HFFc6 (cell line): ENCODE results near the gene ZBED2. TPM values are rescaled to one million over a fixed set of nuclear protein-coding genes. Genes with fewer than 3 reads are reported as not detected.

Source experiments
- DNase-seq: peaks from one replicate; pipeline ENCODE4 v3.0.0-alpha.2; 2018
- H3K27ac Mint-ChIP-seq: 2 replicates; pipeline ENCODE4 v1.8.0; 2020; ENCODE audit warnings: mild to moderate bottlenecking, mixed read lengths
- H3K27me3 Mint-ChIP-seq: 2 replicates; pipeline ENCODE4 v1.8.0; 2021; ENCODE audit warnings: mild to moderate bottlenecking, moderate library complexity, mixed read lengths; ENCODE audit not compliant: insufficient read depth
- H3K36me3 Mint-ChIP-seq: 2 replicates; pipeline ENCODE4 v1.8.0; 2021; ENCODE audit warnings: low read depth, mixed read lengths
- H3K4me1 Mint-ChIP-seq: 2 replicates; pipeline ENCODE4 v1.8.0; 2020; ENCODE audit warnings: low read depth, mixed read lengths
- H3K4me3 Mint-ChIP-seq: 2 replicates; pipeline ENCODE4 v1.8.0; 2020; ENCODE audit warnings: mild to moderate bottlenecking, moderate library complexity, mixed read lengths
- H3K9me3 Mint-ChIP-seq: 2 replicates; pipeline ENCODE4 v1.8.0; 2020; ENCODE audit warnings: mild to moderate bottlenecking, mixed read lengths
- CTCF ChIP-seq: fragments of 200-600 bp; sonication (generic); IDR thresholded peaks from 2 replicates; pipeline ENCODE4 v1.5.0; 2021; ENCODE audit warnings: antibody characterized with exemption, mild to moderate bottlenecking
- total RNA-seq, 6 experiments: library from RNA; stranded (reverse); fragmentation: NEBNext Ultra II Directional; extraction: Animal tissue kit (Norgen Biotek cat#: 25700); gene quantifications; 2 replicates in 1 of 6; 3 replicates in 5 of 6; pipeline ENCODE4 v1.2.3, GENCODE V29; 2021

The ZBED2 gene
- total RNA-seq, 6 experiments from 2014 or later, result 0.07 to 0.32 (median 0.20) TPM

- Mint-ChIP-seq H3K9me3 (no peaks in the 10 kb centered on the region), H3K36me3 (no peaks in the 10 kb centered on the region), H3K27ac (no peak overlapping the region), H3K4me1 (peaks cover 51% of the 10 kb centered on the region), H3K4me3 (no peak overlapping the region), H3K27me3 (no peaks in the 10 kb centered on the region)
- DNase-seq, result no peak
- no peak for TF ChIP-seq CTCF
These were observed 15.0 kb upstream of the ZBED2 start for GRCh38 chr3:111610189-111610588.

GRCh38 chr3:111609700-111610099, 14.6 kb upstream of the ZBED2 start:
- Mint-ChIP-seq H3K9me3 (no peaks in the 10 kb centered on the region), H3K27ac (no peak overlapping the region), H3K36me3 (no peaks in the 10 kb centered on the region), H3K4me1 (peaks cover 53% of the 10 kb centered on the region), H3K4me3 (no peak overlapping the region), H3K27me3 (no peaks in the 10 kb centered on the region)
- DNase-seq, result no peak
- TF ChIP-seq CTCF, result no peak

- no peaks in the 10 kb centered on the region for H3K9me3 Mint-ChIP-seq
- no peaks in the 10 kb centered on the region for H3K27me3 Mint-ChIP-seq
- no peaks in the 10 kb centered on the region for H3K36me3 Mint-ChIP-seq
- TF ChIP-seq CTCF, result no peak
- no peak overlapping the region for H3K4me3 Mint-ChIP-seq
- peaks cover 65% of the 10 kb centered on the region for H3K4me1 Mint-ChIP-seq
- no peak overlapping the region for H3K27ac Mint-ChIP-seq
- no peak for DNase-seq
These were observed 13.2 kb upstream of the ZBED2 start for GRCh38 chr3:111608383-111608782.

GRCh38 chr3:111607240-111607920, 12.2 kb upstream of the ZBED2 start:
- Mint-ChIP-seq H3K27me3 (no peaks in the 10 kb centered on the region), H3K4me1 (peaks cover 65% of the 10 kb centered on the region), H3K9me3 (no peaks in the 10 kb centered on the region), H3K36me3 (no peaks in the 10 kb centered on the region), H3K4me3 (no peak overlapping the region), H3K27ac (no peak overlapping the region)
- no peak for TF ChIP-seq CTCF
- peak; percentile 36 for DNase-seq

- no peak for DNase-seq
- H3K4me1 Mint-ChIP-seq, result peaks cover 62% of the 10 kb centered on the region
- H3K4me3 Mint-ChIP-seq, result no peak overlapping the region
- H3K36me3 Mint-ChIP-seq, result no peaks in the 10 kb centered on the region
- no peaks in the 10 kb centered on the region for H3K27me3 Mint-ChIP-seq
- no peak overlapping the region for H3K27ac Mint-ChIP-seq
- TF ChIP-seq CTCF, result no peak
- no peaks in the 10 kb centered on the region for H3K9me3 Mint-ChIP-seq
These were observed 10.3 kb upstream of the ZBED2 start for GRCh38 chr3:111605493-111605892.
